SK-N-SH (cell line): ENCODE data around the gene RAB3IP. TPM values are rescaled to one million over a fixed set of nuclear protein-coding genes. Genes with fewer than 3 reads are reported as not detected.

Source experiments
- CTCF ChIA-PET: fragments of 300-600, 350-600 bp; formaldehyde crosslinking; extraction: SDS; loops from one replicate; lab custom pipeline; 2021; lab: Yijun Ruan, JAX
- POLR2A ChIA-PET: fragments of 350-600 bp; sonication (Branson Sonifier 250); formaldehyde crosslinking; extraction: SDS; loops from one replicate; lab custom pipeline; 2020; ENCODE audit warnings: antibody characterized with exemption, inconsistent platforms; lab: Yijun Ruan, JAX
- DNase-seq: peaks from one replicate; pipeline ENCODE4 v3.0.0; 2012
- H2AFZ ChIP-seq: fragments of 200-600 bp; sonication (generic); 2 replicates; pipeline ENCODE4 v1.8.1; 2016; ENCODE audit warnings: antibody characterized with exemption, mild to moderate bottlenecking, low read depth
- H3F3A ChIP-seq: fragments of 200-600 bp; sonication (generic); replicated peaks from 2 replicates; pipeline ENCODE3; 2016; ENCODE audit warnings: antibody characterized with exemption, mild to moderate bottlenecking; ENCODE audit not compliant: insufficient read depth
- H3K27ac ChIP-seq, 2 experiments: fragments of 200-500 bp in 1 of 2; fragments of 200-600 bp in 1 of 2; sonication (Bioruptor generic) in 1 of 2; sonication (generic), shearing (Covaris generic) in 1 of 2; 2 replicates each; pipeline versions ENCODE4 v1.5.1 to v1.6.1; 2014 to 2016; ENCODE audit warnings: low read depth in 2 of 2, inconsistent platforms in 1 of 2, low read length in 1 of 2, mild to moderate bottlenecking in 1 of 2, mixed read lengths in 1 of 2
- H3K27me3 ChIP-seq: fragments of 200-600 bp; sonication (generic), shearing (Covaris generic); 2 replicates; pipeline ENCODE4 v1.6.1; 2016; ENCODE audit warnings: mixed run types; ENCODE audit not compliant: insufficient read depth
- H3K36me3 ChIP-seq, 2 experiments: fragments of 200-500 bp in 1 of 2; fragments of 200-600 bp in 1 of 2; sonication (Bioruptor generic) in 1 of 2; sonication (generic) in 1 of 2; replicated peaks in 1 of 2; 2 replicates each; pipeline versions ENCODE3 to v1.5.1; 2014 to 2016; ENCODE audit warnings: low read length in 1 of 2, mild to moderate bottlenecking in 1 of 2; ENCODE audit not compliant: insufficient read depth in 2 of 2, control insufficient read depth in 1 of 2
- H3K4me1 ChIP-seq, 2 experiments: fragments of 200-500 bp in 1 of 2; fragments of 200-600 bp in 1 of 2; sonication (Bioruptor generic) in 1 of 2; sonication (generic), shearing (Covaris generic) in 1 of 2; 2 replicates each; pipeline versions ENCODE4 v1.5.1 to v1.6.1; 2014 to 2016; ENCODE audit warnings: low read depth in 1 of 2, low read length in 1 of 2, mixed run types in 1 of 2; ENCODE audit not compliant: insufficient read depth in 2 of 2, control insufficient read depth in 1 of 2
- H3K4me2 ChIP-seq: fragments of 200-600 bp; sonication (generic), shearing (Covaris generic); 2 replicates; pipeline ENCODE4 v1.6.1; 2017; ENCODE audit warnings: mixed run types
- H3K4me3 ChIP-seq, 2 experiments: fragments of 200-500 bp in 1 of 2; fragments of 200-600 bp in 1 of 2; sonication (Bioruptor generic) in 1 of 2; sonication (generic), shearing (Covaris generic) in 1 of 2; 2 replicates each; pipeline versions ENCODE4 v1.5.1 to v1.8.1; 2014 to 2016; ENCODE audit warnings: low read depth in 2 of 2, inconsistent platforms in 1 of 2, low read length in 1 of 2, mild to moderate bottlenecking in 1 of 2, mixed read lengths in 1 of 2, moderate library complexity in 1 of 2
- H3K79me2 ChIP-seq: fragments of 200-600 bp; sonication (generic); 2 replicates; pipeline ENCODE4 v1.8.1; 2017; ENCODE audit warnings: mild to moderate bottlenecking; ENCODE audit not compliant: insufficient read depth
- H3K9ac ChIP-seq: fragments of 200-600 bp; sonication (generic); 2 replicates; pipeline ENCODE4 v1.6.1; 2017; ENCODE audit warnings: mixed run types
- H3K9me2 ChIP-seq: fragments of 200-600 bp; sonication (generic); 2 replicates; pipeline ENCODE4 v1.6.1; 2017; ENCODE audit warnings: mixed run types
- H3K9me3 ChIP-seq: fragments of 200-600 bp; sonication (generic); 2 replicates; pipeline ENCODE4 v1.6.1; 2017; ENCODE audit warnings: mixed run types, mild to moderate bottlenecking, moderate library complexity
- H4K20me1 ChIP-seq: fragments of 200-600 bp; sonication (generic); 2 replicates; pipeline ENCODE4 v1.6.1; 2017; ENCODE audit warnings: mild to moderate bottlenecking, mixed run types; ENCODE audit not compliant: insufficient read depth
- FOSL2 ChIP-seq: IDR thresholded peaks from 2 replicates; pipeline ENCODE4 v1.4.0; 2012; ENCODE audit warnings: low read depth, mild to moderate bottlenecking, moderate library complexity, borderline replicate concordance
- FOXJ3 ChIP-seq: sonication (generic); formaldehyde crosslinking; IDR thresholded peaks from 2 replicates; pipeline ENCODE4 v1.5.1; 2020; ENCODE audit warnings: mild to moderate bottlenecking, missing genetic modification reagents
- GABPA ChIP-seq: IDR thresholded peaks from 2 replicates; pipeline ENCODE4 v1.4.0; 2012; ENCODE audit warnings: low read depth, mild to moderate bottlenecking
- JUND ChIP-seq: IDR thresholded peaks from 2 replicates; pipeline ENCODE4 v1.4.0; 2012
- NFIC ChIP-seq: IDR thresholded peaks from 2 replicates; pipeline ENCODE4 v1.4.0; 2012; ENCODE audit warnings: borderline replicate concordance
- POLR2AphosphoS5 ChIP-seq: IDR thresholded peaks from 2 replicates; pipeline ENCODE4 v1.6.1; 2012; ENCODE audit warnings: low read depth, low read length
- RAD21 ChIP-seq: IDR thresholded peaks from 2 replicates; pipeline ENCODE4 v1.6.1; 2012; ENCODE audit warnings: mild to moderate bottlenecking, low read length
- RXRA ChIP-seq: IDR thresholded peaks from 2 replicates; pipeline ENCODE4 v1.4.0; 2012; ENCODE audit warnings: low read depth, mild to moderate bottlenecking, borderline replicate concordance
- SMC3 ChIP-seq: IDR thresholded peaks from 2 replicates; pipeline ENCODE4 v1.6.1; 2012; ENCODE audit warnings: low read depth, low read length, improper control_type of control experiment
- TCF12 ChIP-seq: IDR thresholded peaks from 2 replicates; pipeline ENCODE4 v1.4.0; 2012
- TEAD4 ChIP-seq: IDR thresholded peaks from 2 replicates; pipeline ENCODE4 v1.4.0; 2012; ENCODE audit warnings: mild to moderate bottlenecking, borderline replicate concordance; ENCODE audit not compliant: insufficient read depth
- ZBTB33 ChIP-seq: IDR thresholded peaks from 2 replicates; pipeline ENCODE4 v1.4.0; 2012; ENCODE audit warnings: low read depth, borderline replicate concordance
- WGBS: methylation state at CpG from one replicate; pipeline ENCODE4 v1.1.6; 2017; ENCODE audit warnings: low lambda C conversion rate; 5-methylcytosine and 5-hydroxymethylcytosine counted together
- polyA plus RNA-seq, 3 experiments: library from polyadenylated mRNA; depleted of rRNA; stranded (reverse); fragments of >200 nt; gene quantifications; 2 replicates each; pipeline ENCODE4 v1.2.3, GENCODE V29; 2012
- TF ChIP-seq, protein P1 (sequence below): IDR thresholded peaks from 2 replicates; pipeline ENCODE4; 2012
- TF ChIP-seq, protein P2 (sequence below): IDR thresholded peaks from 2 replicates; pipeline ENCODE4 v1.6.1; 2012; ENCODE audit warnings: mild to moderate bottlenecking, low read depth, low read length, moderate library complexity

The RAB3IP gene
- polyA plus RNA-seq, 1 of the 3 experiments (the other 2 are of a cell fraction), result 5.4 TPM

GRCh38 chr12:69821456-69822159 lies 82.9 kb downstream of the RAB3IP start:
- Histone ChIP-seq H3K36me3 (peaks cover 0 to 2% of the 10 kb centered on the region in 2 experiments), H3K4me2 (peak overlapping the region; percentile 58; the same call in 1 of the 2 replicates), H4K20me1 (no peaks in the 10 kb centered on the region), H3K4me1 (peaks cover 3 to 13% of the 10 kb centered on the region in 2 experiments; a peak in 3 of 4 replicates), H3K9me3 (no peaks in the 10 kb centered on the region), H2AFZ (no peak overlapping the region), H3K9ac (no peak overlapping the region), H3K4me3 (no peak overlapping the region), H3K27me3 (no peaks in the 10 kb centered on the region), H3K27ac (peak overlapping the region in 1 of 2 experiments; percentile 47; a peak in 2 of 4 replicates), H3K79me2 (no peaks in the 10 kb centered on the region), H3K9me2 (no peaks in the 10 kb centered on the region), H3F3A (peaks cover 5% of the 10 kb centered on the region)
- ChIA-PET CTCF (no interaction called here), POLR2A (no interaction called here)
- no peak for TF ChIP-seq SMC3
- TF ChIP-seq JUND, result peak; percentile 61; the same call in 1 of the 2 replicates
- TF ChIP-seq, protein P1, sequence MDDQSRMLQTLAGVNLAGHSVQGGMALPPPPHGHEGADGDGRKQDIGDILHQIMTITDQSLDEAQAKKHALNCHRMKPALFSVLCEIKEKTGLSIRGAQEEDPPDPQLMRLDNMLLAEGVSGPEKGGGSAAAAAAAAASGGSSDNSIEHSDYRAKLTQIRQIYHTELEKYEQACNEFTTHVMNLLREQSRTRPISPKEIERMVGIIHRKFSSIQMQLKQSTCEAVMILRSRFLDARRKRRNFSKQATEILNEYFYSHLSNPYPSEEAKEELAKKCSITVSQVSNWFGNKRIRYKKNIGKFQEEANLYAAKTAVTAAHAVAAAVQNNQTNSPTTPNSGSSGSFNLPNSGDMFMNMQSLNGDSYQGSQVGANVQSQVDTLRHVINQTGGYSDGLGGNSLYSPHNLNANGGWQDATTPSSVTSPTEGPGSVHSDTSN, result peak; percentile 35; the same call in 1 of the 2 replicates
- peak; percentile 87 for TF ChIP-seq NFIC
- TF ChIP-seq FOSL2, result peak; percentile 68; the same call in 1 of the 2 replicates
- peak; percentile 21; the same call in 1 of the 2 replicates for TF ChIP-seq RXRA
- 0 out of 2 replicates have a peak, but pooled peaks have one; percentile 7 for TF ChIP-seq GABPA
- peak; percentile 29; the same call in 1 of the 2 replicates for TF ChIP-seq TCF12
- TF ChIP-seq RAD21, result no peak
- WGBS, result 59% methylated on average over 8 of the region's 8 CpGs
- DNase-seq, result no peak

- Histone ChIP-seq H3K27me3 (no peaks in the 10 kb centered on the region), H3K27ac (peak overlapping the region in 1 of 2 experiments; percentile 47; a peak in 1 of 4 replicates), H3K4me3 (no peak overlapping the region), H3K4me1 (peaks cover 3 to 13% of the 10 kb centered on the region in 2 experiments; a peak in 3 of 4 replicates), H3K9me2 (no peaks in the 10 kb centered on the region), H3K9ac (no peak overlapping the region), H3F3A (peaks cover 5% of the 10 kb centered on the region), H3K36me3 (no peaks in the 10 kb centered on the region), H3K9me3 (no peaks in the 10 kb centered on the region), H2AFZ (no peak overlapping the region), H3K4me2 (peak overlapping the region; percentile 58; the same call in 1 of the 2 replicates), H3K79me2 (no peaks in the 10 kb centered on the region), H4K20me1 (no peaks in the 10 kb centered on the region)
- TF ChIP-seq NFIC, result no peak
- TF ChIP-seq GABPA, result 0 out of 2 replicates have a peak, but pooled peaks have one; percentile 1
- CTCF ChIA-PET, result no interaction called here
- no peak for DNase-seq
- POLR2A ChIA-PET, result no interaction called here
- WGBS, result 76% methylated on average over 3 of the region's 3 CpGs
Observed at GRCh38 chr12:69822201-69822860, 83.7 kb downstream of the RAB3IP start.

- ChIA-PET CTCF (no interaction called here), POLR2A (no interaction called here)
- no peaks in the 10 kb centered on the region for H3K79me2 ChIP-seq
- H3K9me2 ChIP-seq, result no peaks in the 10 kb centered on the region
- H3K27ac ChIP-seq, result no peak overlapping the region
- H2AFZ ChIP-seq, result no peak overlapping the region
- no peaks in the 10 kb centered on the region for H3K9me3 ChIP-seq
- H3K4me3 ChIP-seq, result no peak overlapping the region
- H4K20me1 ChIP-seq, result no peaks in the 10 kb centered on the region
- no peak overlapping the region for H3K4me2 ChIP-seq
- H3K36me3 ChIP-seq, result no peaks in the 10 kb centered on the region
- peaks cover 5% of the 10 kb centered on the region for H3F3A ChIP-seq
- H3K9ac ChIP-seq, result no peak overlapping the region
- no peaks in the 10 kb centered on the region; the same call in 1 of the 2 replicates for H3K27me3 ChIP-seq
- no peak for DNase-seq
- peaks cover 3 to 13% of the 10 kb centered on the region in 2 experiments; a peak in 3 of 4 replicates for H3K4me1 ChIP-seq
- TF ChIP-seq TEAD4 (no peak), FOXJ3 (no peak), POLR2AphosphoS5 (no peak), TCF12 (no peak), ZBTB33 (no peak)
- TF ChIP-seq, protein P2, sequence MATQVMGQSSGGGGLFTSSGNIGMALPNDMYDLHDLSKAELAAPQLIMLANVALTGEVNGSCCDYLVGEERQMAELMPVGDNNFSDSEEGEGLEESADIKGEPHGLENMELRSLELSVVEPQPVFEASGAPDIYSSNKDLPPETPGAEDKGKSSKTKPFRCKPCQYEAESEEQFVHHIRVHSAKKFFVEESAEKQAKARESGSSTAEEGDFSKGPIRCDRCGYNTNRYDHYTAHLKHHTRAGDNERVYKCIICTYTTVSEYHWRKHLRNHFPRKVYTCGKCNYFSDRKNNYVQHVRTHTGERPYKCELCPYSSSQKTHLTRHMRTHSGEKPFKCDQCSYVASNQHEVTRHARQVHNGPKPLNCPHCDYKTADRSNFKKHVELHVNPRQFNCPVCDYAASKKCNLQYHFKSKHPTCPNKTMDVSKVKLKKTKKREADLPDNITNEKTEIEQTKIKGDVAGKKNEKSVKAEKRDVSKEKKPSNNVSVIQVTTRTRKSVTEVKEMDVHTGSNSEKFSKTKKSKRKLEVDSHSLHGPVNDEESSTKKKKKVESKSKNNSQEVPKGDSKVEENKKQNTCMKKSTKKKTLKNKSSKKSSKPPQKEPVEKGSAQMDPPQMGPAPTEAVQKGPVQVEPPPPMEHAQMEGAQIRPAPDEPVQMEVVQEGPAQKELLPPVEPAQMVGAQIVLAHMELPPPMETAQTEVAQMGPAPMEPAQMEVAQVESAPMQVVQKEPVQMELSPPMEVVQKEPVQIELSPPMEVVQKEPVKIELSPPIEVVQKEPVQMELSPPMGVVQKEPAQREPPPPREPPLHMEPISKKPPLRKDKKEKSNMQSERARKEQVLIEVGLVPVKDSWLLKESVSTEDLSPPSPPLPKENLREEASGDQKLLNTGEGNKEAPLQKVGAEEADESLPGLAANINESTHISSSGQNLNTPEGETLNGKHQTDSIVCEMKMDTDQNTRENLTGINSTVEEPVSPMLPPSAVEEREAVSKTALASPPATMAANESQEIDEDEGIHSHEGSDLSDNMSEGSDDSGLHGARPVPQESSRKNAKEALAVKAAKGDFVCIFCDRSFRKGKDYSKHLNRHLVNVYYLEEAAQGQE, result no peak
Observed at GRCh38 chr12:69824028-69824427, 85.4 kb downstream of the RAB3IP start.
